GM23338 (cell line): ENCODE data around the gene PLEKHA7. TPM values are rescaled to one million over a fixed set of nuclear protein-coding genes. Genes with fewer than 3 reads are reported as not detected.

Source experiments
- ATAC-seq: fragments of 200-7000 bp; cut with Tn5 transposase; 3 replicates; pipeline ENCODE4 v1.9.1; 2020
- DNase-seq: peaks from one replicate; pipeline ENCODE4 v3.0.0-alpha.2; 2015; ENCODE audit warnings: low spot score
- H2AFZ ChIP-seq: fragments of 200-600 bp; sonication (generic); 2 replicates; pipeline ENCODE4 v1.8.0; 2016; ENCODE audit warnings: antibody characterized with exemption, mild to moderate bottlenecking, moderate library complexity
- H3F3A ChIP-seq: fragments of 200-600 bp; sonication (generic); replicated peaks from 2 replicates; pipeline ENCODE4 v1.8.0; 2017; ENCODE audit warnings: antibody characterized with exemption, mixed run types, low read depth
- H3K27ac ChIP-seq: fragments of 200-600 bp; sonication (generic); 2 replicates; pipeline ENCODE4 v1.6.1; 2016; ENCODE audit warnings: low read depth
- H3K27me3 ChIP-seq: fragments of 200-600 bp; sonication (generic); 2 replicates; pipeline ENCODE4 v1.8.0; 2016; ENCODE audit warnings: mild to moderate bottlenecking, mixed run types, moderate library complexity; ENCODE audit not compliant: insufficient read depth
- H3K36me3 ChIP-seq: fragments of 200-600 bp; sonication (generic); 2 replicates; pipeline ENCODE4 v1.8.0; 2016; ENCODE audit warnings: mild to moderate bottlenecking; ENCODE audit not compliant: insufficient read depth
- H3K4me1 ChIP-seq: fragments of 200-600 bp; sonication (generic); 2 replicates; pipeline ENCODE4 v1.8.0; 2016; ENCODE audit warnings: mild to moderate bottlenecking, moderate library complexity; ENCODE audit not compliant: insufficient read depth
- H3K4me2 ChIP-seq: fragments of 200-600 bp; sonication (generic); 2 replicates; pipeline ENCODE4 v1.7.1; 2017; ENCODE audit warnings: mixed run types
- H3K4me3 ChIP-seq: fragments of 200-600 bp; sonication (generic); 2 replicates; pipeline ENCODE4 v1.6.1; 2016; ENCODE audit warnings: mixed run types
- H3K79me2 ChIP-seq: fragments of 200-600 bp; sonication (generic); replicated peaks from 2 replicates; pipeline ENCODE4 v1.8.0; 2017; ENCODE audit warnings: mild to moderate bottlenecking; ENCODE audit not compliant: insufficient read depth
- H3K9me2 ChIP-seq: fragments of 200-600 bp; sonication (generic); 2 replicates; pipeline ENCODE4 v1.8.0; 2017; ENCODE audit not compliant: insufficient read depth
- H4K20me1 ChIP-seq: fragments of 200-600 bp; sonication (generic); replicated peaks from 2 replicates; pipeline ENCODE4 v1.8.0; 2017; ENCODE audit warnings: mild to moderate bottlenecking; ENCODE audit not compliant: insufficient read depth
- H3K27ac Mint-ChIP-seq: 2 replicates; pipeline ENCODE4 v1.8.0; 2020; ENCODE audit warnings: inconsistent platforms, mild to moderate bottlenecking, moderate library complexity, mixed read lengths
- H3K27me3 Mint-ChIP-seq: 3 replicates; pipeline ENCODE4 v1.8.0; 2022; ENCODE audit warnings: low read depth, mild to moderate bottlenecking, moderate library complexity, mixed read lengths, inconsistent platforms; ENCODE audit not compliant: insufficient read depth, poor library complexity
- H3K36me3 Mint-ChIP-seq: 3 replicates; pipeline ENCODE4 v1.8.0; 2021; ENCODE audit warnings: low read depth, mild to moderate bottlenecking, inconsistent platforms, moderate library complexity, mixed read lengths
- H3K4me1 Mint-ChIP-seq: 3 replicates; pipeline ENCODE4 v1.8.0; 2020; ENCODE audit warnings: mild to moderate bottlenecking, inconsistent platforms, mixed read lengths
- H3K4me3 Mint-ChIP-seq: 3 replicates; pipeline ENCODE4 v1.8.0; 2021; ENCODE audit warnings: moderate library complexity, mild to moderate bottlenecking, inconsistent platforms, mixed read lengths
- H3K9me3 Mint-ChIP-seq: 3 replicates; pipeline ENCODE4 v1.8.0; 2020; ENCODE audit warnings: moderate library complexity, mild to moderate bottlenecking, inconsistent platforms, mixed read lengths
- CREB1 ChIP-seq: fragments of 250-450 bp; sonication (Bioruptor Pico); IDR thresholded peaks from 2 replicates; pipeline ENCODE4 v1.5.0; 2020; ENCODE audit warnings: low read depth, mild to moderate bottlenecking, moderate library complexity
- EZH2 ChIP-seq: fragments of 200-600 bp; sonication (generic); IDR thresholded peaks from one replicate; pipeline ENCODE4 v1.8.0; 2017; ENCODE audit warnings: antibody characterized with exemption, mild to moderate bottlenecking, low read depth; ENCODE audit not compliant: unreplicated experiment
- ZNF114 ChIP-seq: fragments of 250-450 bp; sonication (Bioruptor Pico); IDR thresholded peaks from 2 replicates; pipeline ENCODE4 v1.5.0; 2020; ENCODE audit warnings: mild to moderate bottlenecking, moderate library complexity
- ZNF331 ChIP-seq: fragments of 250-450 bp; sonication (Bioruptor Pico); IDR thresholded peaks from 2 replicates; pipeline ENCODE4 v1.5.0; 2020; ENCODE audit warnings: low read depth, mild to moderate bottlenecking, moderate library complexity
- polyA plus RNA-seq: library from polyadenylated mRNA; unstranded; fragments of >200 nt; fragmentation: Nextera tagmentation; extraction: Ambion mirVana; gene quantifications from 2 replicates; pipeline ENCODE4 v1.2.1, GENCODE V29; 2016
- total RNA-seq: library from RNA; depleted of rRNA; stranded (reverse); fragments of >200 nt; shearing (Covaris generic); gene quantifications from 2 replicates; pipeline ENCODE4 v1.2.3, GENCODE V29; 2014
- TF ChIP-seq, protein P1 (sequence below): fragments of 250-450 bp; sonication (Bioruptor Pico); IDR thresholded peaks from 2 replicates; pipeline ENCODE4 v1.5.0; 2020; ENCODE audit warnings: mild to moderate bottlenecking, moderate library complexity
- TF ChIP-seq, protein P2 (sequence below): IDR thresholded peaks from 2 replicates; pipeline ENCODE4 v1.6.1; 2016; ENCODE audit warnings: antibody characterized with exemption
- TF ChIP-seq, protein P3 (sequence below): IDR thresholded peaks from one replicate; pipeline ENCODE4 v1.6.1; 2018; ENCODE audit warnings: antibody characterized with exemption; ENCODE audit not compliant: unreplicated experiment

Gene PLEKHA7
- total and polyA plus RNA-seq, 2 experiments from 2014 or later = 9.7 to 15.8 TPM

DNA sequence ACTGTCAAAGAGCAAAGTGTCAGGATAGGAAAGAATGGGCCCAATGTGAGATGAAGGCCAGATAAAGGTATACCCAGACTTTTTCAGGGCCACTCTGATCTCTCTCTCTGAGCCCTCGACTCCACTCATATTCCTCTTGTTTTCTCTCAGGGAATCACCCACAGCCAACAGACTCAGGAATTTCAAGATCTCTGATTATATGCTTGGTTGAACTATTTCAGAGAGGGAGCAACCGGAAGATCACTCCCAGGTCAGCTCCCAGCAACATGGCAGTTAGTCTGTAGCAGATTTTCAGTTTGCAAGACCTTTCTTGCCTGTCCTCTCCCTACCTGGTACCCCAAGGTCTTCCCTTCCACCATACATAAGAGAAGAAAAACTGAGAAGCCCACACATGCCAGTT, 173.3 kb downstream of the PLEKHA7 start:
- H3K79me2 ChIP-seq = no peaks in the 10 kb centered on the region
- Mint-ChIP-seq H3K36me3 (peaks cover 10% of the 10 kb centered on the region; the same call in 2 of the 3 replicates), H3K27me3 (no peaks in the 10 kb centered on the region), H3K27ac (no peak overlapping the region), H3K4me3 (no peak overlapping the region), H3K4me1 (no peaks in the 10 kb centered on the region; the same call in 2 of the 3 replicates), H3K9me3 (no peaks in the 10 kb centered on the region)
- H3K4me2 ChIP-seq = no peak overlapping the region
- no peaks in the 10 kb centered on the region for H3K4me1 ChIP-seq
- H3F3A ChIP-seq = no peaks in the 10 kb centered on the region
- no peaks in the 10 kb centered on the region; the same call in 1 of the 2 replicates for H4K20me1 ChIP-seq
- no peaks in the 10 kb centered on the region for H3K27me3 ChIP-seq
- 0 out of 2 replicates have a peak overlapping the region, but pooled peaks have one; percentile 6 for H3K27ac ChIP-seq
- ATAC-seq = no peak
- H3K4me3 ChIP-seq = no peak overlapping the region
- no peaks in the 10 kb centered on the region for H3K36me3 ChIP-seq
- H3K9me2 ChIP-seq = no peaks in the 10 kb centered on the region
- no peak overlapping the region for H2AFZ ChIP-seq
- TF ChIP-seq CREB1 = no peak
- TF ChIP-seq ZNF114 = no peak
- no peak for TF ChIP-seq ZNF331 (CRISPR knock-in tag)
- TF ChIP-seq, protein P1, sequence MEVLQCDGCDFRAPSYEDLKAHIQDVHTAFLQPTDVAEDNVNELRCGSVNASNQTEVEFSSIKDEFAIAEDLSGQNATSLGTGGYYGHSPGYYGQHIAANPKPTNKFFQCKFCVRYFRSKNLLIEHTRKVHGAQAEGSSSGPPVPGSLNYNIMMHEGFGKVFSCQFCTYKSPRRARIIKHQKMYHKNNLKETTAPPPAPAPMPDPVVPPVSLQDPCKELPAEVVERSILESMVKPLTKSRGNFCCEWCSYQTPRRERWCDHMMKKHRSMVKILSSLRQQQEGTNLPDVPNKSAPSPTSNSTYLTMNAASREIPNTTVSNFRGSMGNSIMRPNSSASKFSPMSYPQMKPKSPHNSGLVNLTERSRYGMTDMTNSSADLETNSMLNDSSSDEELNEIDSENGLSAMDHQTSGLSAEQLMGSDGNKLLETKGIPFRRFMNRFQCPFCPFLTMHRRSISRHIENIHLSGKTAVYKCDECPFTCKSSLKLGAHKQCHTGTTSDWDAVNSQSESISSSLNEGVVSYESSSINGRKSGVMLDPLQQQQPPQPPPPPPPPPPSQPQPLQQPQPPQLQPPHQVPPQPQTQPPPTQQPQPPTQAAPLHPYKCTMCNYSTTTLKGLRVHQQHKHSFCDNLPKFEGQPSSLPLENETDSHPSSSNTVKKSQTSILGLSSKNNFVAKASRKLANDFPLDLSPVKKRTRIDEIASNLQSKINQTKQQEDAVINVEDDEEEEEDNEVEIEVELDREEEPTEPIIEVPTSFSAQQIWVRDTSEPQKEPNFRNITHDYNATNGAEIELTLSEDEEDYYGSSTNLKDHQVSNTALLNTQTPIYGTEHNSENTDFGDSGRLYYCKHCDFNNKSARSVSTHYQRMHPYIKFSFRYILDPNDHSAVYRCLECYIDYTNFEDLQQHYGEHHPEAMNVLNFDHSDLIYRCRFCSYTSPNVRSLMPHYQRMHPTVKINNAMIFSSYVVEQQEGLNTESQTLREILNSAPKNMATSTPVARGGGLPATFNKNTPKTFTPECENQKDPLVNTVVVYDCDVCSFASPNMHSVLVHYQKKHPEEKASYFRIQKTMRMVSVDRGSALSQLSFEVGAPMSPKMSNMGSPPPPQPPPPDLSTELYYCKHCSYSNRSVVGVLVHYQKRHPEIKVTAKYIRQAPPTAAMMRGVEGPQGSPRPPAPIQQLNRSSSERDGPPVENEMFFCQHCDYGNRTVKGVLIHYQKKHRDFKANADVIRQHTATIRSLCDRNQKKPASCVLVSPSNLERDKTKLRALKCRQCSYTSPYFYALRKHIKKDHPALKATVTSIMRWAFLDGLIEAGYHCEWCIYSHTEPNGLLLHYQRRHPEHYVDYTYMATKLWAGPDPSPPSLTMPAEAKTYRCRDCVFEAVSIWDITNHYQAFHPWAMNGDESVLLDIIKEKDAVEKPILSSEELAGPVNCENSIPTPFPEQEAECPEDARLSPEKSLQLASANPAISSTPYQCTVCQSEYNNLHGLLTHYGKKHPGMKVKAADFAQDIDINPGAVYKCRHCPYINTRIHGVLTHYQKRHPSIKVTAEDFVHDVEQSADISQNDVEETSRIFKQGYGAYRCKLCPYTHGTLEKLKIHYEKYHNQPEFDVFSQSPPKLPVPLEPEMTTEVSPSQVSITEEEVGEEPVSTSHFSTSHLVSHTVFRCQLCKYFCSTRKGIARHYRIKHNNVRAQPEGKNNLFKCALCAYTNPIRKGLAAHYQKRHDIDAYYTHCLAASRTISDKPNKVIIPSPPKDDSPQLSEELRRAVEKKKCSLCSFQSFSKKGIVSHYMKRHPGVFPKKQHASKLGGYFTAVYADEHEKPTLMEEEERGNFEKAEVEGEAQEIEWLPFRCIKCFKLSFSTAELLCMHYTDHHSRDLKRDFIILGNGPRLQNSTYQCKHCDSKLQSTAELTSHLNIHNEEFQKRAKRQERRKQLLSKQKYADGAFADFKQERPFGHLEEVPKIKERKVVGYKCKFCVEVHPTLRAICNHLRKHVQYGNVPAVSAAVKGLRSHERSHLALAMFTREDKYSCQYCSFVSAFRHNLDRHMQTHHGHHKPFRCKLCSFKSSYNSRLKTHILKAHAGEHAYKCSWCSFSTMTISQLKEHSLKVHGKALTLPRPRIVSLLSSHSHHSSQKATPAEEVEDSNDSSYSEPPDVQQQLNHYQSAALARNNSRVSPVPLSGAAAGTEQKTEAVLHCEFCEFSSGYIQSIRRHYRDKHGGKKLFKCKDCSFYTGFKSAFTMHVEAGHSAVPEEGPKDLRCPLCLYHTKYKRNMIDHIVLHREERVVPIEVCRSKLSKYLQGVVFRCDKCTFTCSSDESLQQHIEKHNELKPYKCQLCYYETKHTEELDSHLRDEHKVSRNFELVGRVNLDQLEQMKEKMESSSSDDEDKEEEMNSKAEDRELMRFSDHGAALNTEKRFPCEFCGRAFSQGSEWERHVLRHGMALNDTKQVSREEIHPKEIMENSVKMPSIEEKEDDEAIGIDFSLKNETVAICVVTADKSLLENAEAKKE (CRISPR knock-in tag) = no peak
- TF ChIP-seq, protein P2, sequence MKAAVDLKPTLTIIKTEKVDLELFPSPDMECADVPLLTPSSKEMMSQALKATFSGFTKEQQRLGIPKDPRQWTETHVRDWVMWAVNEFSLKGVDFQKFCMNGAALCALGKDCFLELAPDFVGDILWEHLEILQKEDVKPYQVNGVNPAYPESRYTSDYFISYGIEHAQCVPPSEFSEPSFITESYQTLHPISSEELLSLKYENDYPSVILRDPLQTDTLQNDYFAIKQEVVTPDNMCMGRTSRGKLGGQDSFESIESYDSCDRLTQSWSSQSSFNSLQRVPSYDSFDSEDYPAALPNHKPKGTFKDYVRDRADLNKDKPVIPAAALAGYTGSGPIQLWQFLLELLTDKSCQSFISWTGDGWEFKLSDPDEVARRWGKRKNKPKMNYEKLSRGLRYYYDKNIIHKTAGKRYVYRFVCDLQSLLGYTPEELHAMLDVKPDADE = no peak
- TF ChIP-seq EZH2 = no peak
- TF ChIP-seq, protein P3, sequence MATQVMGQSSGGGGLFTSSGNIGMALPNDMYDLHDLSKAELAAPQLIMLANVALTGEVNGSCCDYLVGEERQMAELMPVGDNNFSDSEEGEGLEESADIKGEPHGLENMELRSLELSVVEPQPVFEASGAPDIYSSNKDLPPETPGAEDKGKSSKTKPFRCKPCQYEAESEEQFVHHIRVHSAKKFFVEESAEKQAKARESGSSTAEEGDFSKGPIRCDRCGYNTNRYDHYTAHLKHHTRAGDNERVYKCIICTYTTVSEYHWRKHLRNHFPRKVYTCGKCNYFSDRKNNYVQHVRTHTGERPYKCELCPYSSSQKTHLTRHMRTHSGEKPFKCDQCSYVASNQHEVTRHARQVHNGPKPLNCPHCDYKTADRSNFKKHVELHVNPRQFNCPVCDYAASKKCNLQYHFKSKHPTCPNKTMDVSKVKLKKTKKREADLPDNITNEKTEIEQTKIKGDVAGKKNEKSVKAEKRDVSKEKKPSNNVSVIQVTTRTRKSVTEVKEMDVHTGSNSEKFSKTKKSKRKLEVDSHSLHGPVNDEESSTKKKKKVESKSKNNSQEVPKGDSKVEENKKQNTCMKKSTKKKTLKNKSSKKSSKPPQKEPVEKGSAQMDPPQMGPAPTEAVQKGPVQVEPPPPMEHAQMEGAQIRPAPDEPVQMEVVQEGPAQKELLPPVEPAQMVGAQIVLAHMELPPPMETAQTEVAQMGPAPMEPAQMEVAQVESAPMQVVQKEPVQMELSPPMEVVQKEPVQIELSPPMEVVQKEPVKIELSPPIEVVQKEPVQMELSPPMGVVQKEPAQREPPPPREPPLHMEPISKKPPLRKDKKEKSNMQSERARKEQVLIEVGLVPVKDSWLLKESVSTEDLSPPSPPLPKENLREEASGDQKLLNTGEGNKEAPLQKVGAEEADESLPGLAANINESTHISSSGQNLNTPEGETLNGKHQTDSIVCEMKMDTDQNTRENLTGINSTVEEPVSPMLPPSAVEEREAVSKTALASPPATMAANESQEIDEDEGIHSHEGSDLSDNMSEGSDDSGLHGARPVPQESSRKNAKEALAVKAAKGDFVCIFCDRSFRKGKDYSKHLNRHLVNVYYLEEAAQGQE = no peak
- DNase-seq = no peak
